Caki2 (cell line): ENCODE measurements around the gene AIG1. TPM values are rescaled to one million over a fixed set of nuclear protein-coding genes. Genes with fewer than 3 reads are reported as not detected.

Experiments used
- total RNA-seq: library from RNA; depleted of rRNA; stranded (reverse); fragments of >200 nt; shearing (Covaris generic); gene quantifications from 2 replicates; pipeline ENCODE4 v1.2.3, GENCODE V29; 2014; ENCODE audit warnings: low replicate concordance; rRNA removed

AIG1 gene
- total RNA-seq, 1 experiment from 2014 or later = 76.2 TPM

Other genes starting within 250 kb of the AIG1 start
- gene HIVEP2, start 115.7 kb upstream of the AIG1 start, total RNA-seq = 3.0 and 3.5 TPM in 2 replicates